Activated CD4-positive, alpha-beta T cell treated with anti-CD3 and anti-CD28 coated beads, Interleukin-2, amount 10 ng/mL, durations not matched to agents 24 days and 14 days (primary cell): ENCODE data around the gene TRPM6. TPM values are rescaled to one million over a fixed set of nuclear protein-coding genes. Genes with fewer than 3 reads are reported as not detected.

Source experiments
- DNase-seq: peaks from one replicate; pipeline ENCODE4 v3.0.0; 2022
- H3K27ac Mint-ChIP-seq: one replicate; pipeline ENCODE4 v1.8.0; 2022; ENCODE audit warnings: mild to moderate bottlenecking, mixed read lengths
- H3K27me3 Mint-ChIP-seq: one replicate; pipeline ENCODE4 v1.8.0; 2022; ENCODE audit warnings: mixed read lengths
- H3K36me3 Mint-ChIP-seq: one replicate; pipeline ENCODE4 v1.8.0; 2022; ENCODE audit warnings: low read depth, mild to moderate bottlenecking, mixed read lengths
- H3K4me1 Mint-ChIP-seq: one replicate; pipeline ENCODE4 v1.8.0; 2021; ENCODE audit warnings: mixed read lengths
- H3K4me3 Mint-ChIP-seq: one replicate; pipeline ENCODE4 v1.8.0; 2022; ENCODE audit warnings: mild to moderate bottlenecking, moderate library complexity, mixed read lengths
- H3K9me3 Mint-ChIP-seq: one replicate; pipeline ENCODE4 v1.8.0; 2021; ENCODE audit warnings: mixed read lengths
- intact Hi-C: fragments of 100-400 bp; cut with micrococcal nuclease; formaldehyde crosslinking; loops from one replicate; pipeline ENCODE4 v1.15.1; 2023
- total RNA-seq: library from RNA; stranded (reverse); gene quantifications from 2 replicates; pipeline ENCODE4 v1.2.3, GENCODE V29; 2022

Gene TRPM6
- total RNA-seq, 1 donor from 2014 or later, result 0.05 TPM

- Mint-ChIP-seq H3K4me3 (no peak overlapping the region), H3K27ac (no peak overlapping the region), H3K4me1 (peaks cover 2% of the 10 kb centered on the region), H3K27me3 (no peaks in the 10 kb centered on the region), H3K9me3 (peaks cover 5% of the 10 kb centered on the region), H3K36me3 (no peaks in the 10 kb centered on the region)
- no peak for DNase-seq
- intact Hi-C loops, result no loop called here
Measured at GRCh38 chr9:74697535-74697934, 190.2 kb downstream of the TRPM6 start.

- no peak overlapping the region for H3K27ac Mint-ChIP-seq
- intact Hi-C loops, result no loop called here
- H3K9me3 Mint-ChIP-seq, result peaks cover 5% of the 10 kb centered on the region
- no peaks in the 10 kb centered on the region for H3K27me3 Mint-ChIP-seq
- peaks cover 2% of the 10 kb centered on the region for H3K4me1 Mint-ChIP-seq
- no peak overlapping the region for H3K4me3 Mint-ChIP-seq
- no peak for DNase-seq
- H3K36me3 Mint-ChIP-seq, result no peaks in the 10 kb centered on the region
Measured at GRCh38 chr9:74696520-74696919, 191.2 kb downstream of the TRPM6 start.

GRCh38 chr9:74691058-74691457, 196.7 kb downstream of the TRPM6 start:
- DNase-seq, result no peak
- H3K4me1 Mint-ChIP-seq, result peaks cover 2% of the 10 kb centered on the region
- no peaks in the 10 kb centered on the region for H3K9me3 Mint-ChIP-seq
- no peak overlapping the region for H3K4me3 Mint-ChIP-seq
- H3K27ac Mint-ChIP-seq, result no peak overlapping the region
- intact Hi-C loops, result no loop called here
- peaks cover 2% of the 10 kb centered on the region for H3K27me3 Mint-ChIP-seq
- H3K36me3 Mint-ChIP-seq, result no peaks in the 10 kb centered on the region

- Mint-ChIP-seq H3K4me3 (no peak overlapping the region), H3K27me3 (peaks cover 1% of the 10 kb centered on the region), H3K9me3 (no peaks in the 10 kb centered on the region), H3K27ac (no peak overlapping the region), H3K36me3 (no peaks in the 10 kb centered on the region), H3K4me1 (peaks cover 2% of the 10 kb centered on the region)
- DNase-seq, result no peak
- intact Hi-C loops, result no loop called here
Measured at GRCh38 chr9:74683322-74683721, 204.4 kb downstream of the TRPM6 start.

- H3K4me3 Mint-ChIP-seq, result no peak overlapping the region
- no peak for DNase-seq
- H3K9me3 Mint-ChIP-seq, result no peaks in the 10 kb centered on the region
- H3K27ac Mint-ChIP-seq, result no peak overlapping the region
- no peaks in the 10 kb centered on the region for H3K27me3 Mint-ChIP-seq
- no peaks in the 10 kb centered on the region for H3K4me1 Mint-ChIP-seq
- no peaks in the 10 kb centered on the region for H3K36me3 Mint-ChIP-seq
- intact Hi-C loops, result no loop called here
Measured at GRCh38 chr9:74681906-74682305, 205.8 kb downstream of the TRPM6 start.

- Mint-ChIP-seq H3K4me1 (no peaks in the 10 kb centered on the region), H3K36me3 (no peaks in the 10 kb centered on the region), H3K27ac (no peak overlapping the region), H3K27me3 (peaks cover 2% of the 10 kb centered on the region), H3K9me3 (no peaks in the 10 kb centered on the region), H3K4me3 (no peak overlapping the region)
- intact Hi-C loops, result no loop called here
- no peak for DNase-seq
Measured at GRCh38 chr9:74674077-74674476, 213.6 kb downstream of the TRPM6 start.

Other genes with a start within 250 kb of the TRPM6 start
- gene C9orf40, start 65.0 kb upstream of the TRPM6 start, total RNA-seq, result 19.6 and 20.0 TPM in 2 replicates
- gene CARNMT1, start 140.4 kb upstream of the TRPM6 start, total RNA-seq, result 40.0 and 45.0 TPM in 2 replicates
- 6.6 and 7.2 TPM in 2 replicates for gene NMRK1, start 200.2 kb upstream of the TRPM6 start, total RNA-seq
- 41.5 and 42.4 TPM in 2 replicates for gene OSTF1, start 200.6 kb upstream of the TRPM6 start, total RNA-seq